Transverse colon (tissue), 3 donors: ENCODE measurements around the gene MAST2.

Experiments used
- POLR2A ChIP-seq: fragments of 450-650 bp; IDR thresholded peaks from one replicate; pipeline ENCODE4 v1.6.1; 2016; ENCODE audit warnings: antibody characterized with exemption, mild to moderate bottlenecking, moderate library complexity
- TF ChIP-seq, protein P1 (sequence below), 5 experiments: fragments of 200-600 bp in 3 of 5; fragments of 450-650 bp in 2 of 5; sonication (generic) in 3 of 5; IDR thresholded peaks; 1 replicate in 2 of 5; 2 replicates in 3 of 5; pipeline ENCODE4 v1.5.1; 2016 to 2017; ENCODE audit warnings: antibody characterized with exemption in 5 of 5, inconsistent platforms in 3 of 5, mild to moderate bottlenecking in 2 of 5, moderate library complexity in 1 of 5

DNA sequence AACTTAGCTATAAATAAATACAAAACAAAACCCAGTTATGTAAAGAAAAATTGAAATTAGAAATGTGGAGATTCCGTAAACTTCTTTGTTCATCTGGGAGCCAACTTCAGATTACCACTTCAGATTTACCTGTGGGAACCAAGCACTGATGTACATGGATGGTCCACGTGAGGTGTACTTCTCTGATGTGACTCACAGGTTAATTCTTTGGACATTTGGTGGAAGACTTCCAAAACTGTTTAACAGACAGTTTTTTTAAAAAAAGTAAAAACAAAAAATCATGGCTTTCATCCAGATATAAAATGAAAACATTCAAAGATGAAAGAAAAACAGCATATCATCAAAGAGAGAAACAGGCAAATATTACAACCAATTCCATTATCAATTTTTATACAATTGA lies 92.0 kb downstream of the MAST2 start:
- TF ChIP-seq, protein P1, sequence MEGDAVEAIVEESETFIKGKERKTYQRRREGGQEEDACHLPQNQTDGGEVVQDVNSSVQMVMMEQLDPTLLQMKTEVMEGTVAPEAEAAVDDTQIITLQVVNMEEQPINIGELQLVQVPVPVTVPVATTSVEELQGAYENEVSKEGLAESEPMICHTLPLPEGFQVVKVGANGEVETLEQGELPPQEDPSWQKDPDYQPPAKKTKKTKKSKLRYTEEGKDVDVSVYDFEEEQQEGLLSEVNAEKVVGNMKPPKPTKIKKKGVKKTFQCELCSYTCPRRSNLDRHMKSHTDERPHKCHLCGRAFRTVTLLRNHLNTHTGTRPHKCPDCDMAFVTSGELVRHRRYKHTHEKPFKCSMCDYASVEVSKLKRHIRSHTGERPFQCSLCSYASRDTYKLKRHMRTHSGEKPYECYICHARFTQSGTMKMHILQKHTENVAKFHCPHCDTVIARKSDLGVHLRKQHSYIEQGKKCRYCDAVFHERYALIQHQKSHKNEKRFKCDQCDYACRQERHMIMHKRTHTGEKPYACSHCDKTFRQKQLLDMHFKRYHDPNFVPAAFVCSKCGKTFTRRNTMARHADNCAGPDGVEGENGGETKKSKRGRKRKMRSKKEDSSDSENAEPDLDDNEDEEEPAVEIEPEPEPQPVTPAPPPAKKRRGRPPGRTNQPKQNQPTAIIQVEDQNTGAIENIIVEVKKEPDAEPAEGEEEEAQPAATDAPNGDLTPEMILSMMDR (IDR thresholded peaks at IDR 0.05) = no peak
- TF ChIP-seq POLR2A = no peak
